ENCODE data around the gene FHL3. TPM values are rescaled to one million over a fixed set of nuclear protein-coding genes. Genes with fewer than 3 reads are reported as not detected.

FHL3 gene, protein sequence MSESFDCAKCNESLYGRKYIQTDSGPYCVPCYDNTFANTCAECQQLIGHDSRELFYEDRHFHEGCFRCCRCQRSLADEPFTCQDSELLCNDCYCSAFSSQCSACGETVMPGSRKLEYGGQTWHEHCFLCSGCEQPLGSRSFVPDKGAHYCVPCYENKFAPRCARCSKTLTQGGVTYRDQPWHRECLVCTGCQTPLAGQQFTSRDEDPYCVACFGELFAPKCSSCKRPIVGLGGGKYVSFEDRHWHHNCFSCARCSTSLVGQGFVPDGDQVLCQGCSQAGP
- total RNA-seq: 5.5 TPM

DNA sequence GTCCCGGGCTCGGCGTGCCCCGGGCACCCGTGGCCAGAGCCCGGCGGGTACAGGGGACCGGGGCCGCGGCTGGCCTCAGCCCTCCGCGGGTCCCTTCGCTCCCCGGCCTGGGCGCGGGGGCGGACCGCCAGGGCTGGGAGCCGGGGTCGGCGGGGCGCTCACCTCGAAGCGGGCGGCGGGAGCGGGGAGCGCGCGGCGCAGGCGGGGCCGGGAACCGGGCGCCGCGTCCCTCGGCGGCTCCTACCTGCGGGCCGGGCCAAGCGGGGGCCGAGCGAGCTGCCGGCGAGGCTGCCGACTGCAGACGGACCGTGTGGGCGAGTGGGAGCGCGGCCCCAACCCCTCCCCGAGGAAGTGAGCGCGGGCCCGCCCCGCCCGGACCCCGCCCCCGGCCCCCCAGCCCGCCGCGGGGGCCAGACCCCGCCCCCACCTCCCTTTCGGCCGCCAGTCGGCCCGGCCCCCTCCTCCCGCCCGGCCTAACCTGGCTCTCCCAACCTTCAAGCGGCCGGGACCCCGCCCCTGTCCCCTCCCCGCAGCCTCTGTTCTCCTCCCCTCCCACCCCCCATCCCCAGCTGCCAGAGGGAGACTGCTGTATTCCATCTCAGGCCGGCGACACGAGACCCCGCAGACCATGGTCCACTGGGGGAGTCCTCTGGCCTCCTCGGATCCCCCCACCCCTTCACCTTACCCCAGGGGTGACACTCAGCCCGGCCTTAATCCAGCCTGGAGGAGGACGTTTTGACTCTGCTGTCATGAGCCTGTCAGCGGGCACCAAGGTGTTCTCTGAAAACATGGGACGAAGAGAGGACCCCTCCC is at the start of gene FHL3:
Gene FHL3, minus strand, starts transcription at position 320 of the 813 bp plus-strand sequence. CDS start 6,102 bp downstream, outside the sequence.

DNA sequence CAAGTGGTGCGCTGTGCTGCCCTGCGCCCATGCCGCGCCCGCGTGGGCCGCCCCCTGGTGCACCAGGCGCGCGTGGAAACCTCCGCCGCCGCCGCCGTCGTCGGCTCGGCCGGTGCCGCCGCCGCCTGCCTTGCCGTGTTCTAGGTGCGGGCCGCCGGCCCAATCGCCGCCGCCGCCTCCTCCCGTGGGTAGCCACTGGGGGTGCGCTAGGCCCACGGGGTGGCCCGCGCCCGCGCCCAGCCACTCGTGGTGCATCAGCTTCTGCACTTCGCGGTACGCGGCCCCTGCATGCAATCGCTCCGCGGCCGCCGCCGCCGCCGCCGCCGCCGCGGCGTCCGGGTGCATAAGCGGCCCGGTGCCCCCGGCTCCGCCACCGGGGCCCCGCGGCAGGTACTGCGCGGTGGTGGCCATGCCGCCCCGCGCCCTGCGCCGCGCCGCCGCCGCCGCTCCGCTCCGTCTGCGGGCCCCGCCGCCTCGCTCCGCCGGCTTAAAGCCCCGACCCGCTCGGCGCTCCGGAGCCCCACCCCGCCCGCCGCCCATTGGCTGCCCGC is 41.1 kb upstream of the FHL3 start, which contains the start of gene POU3F1:
Gene POU3F1, minus strand, starts transcription at position 461 of the 551 bp plus-strand sequence. Its CDS starts 50 bp downstream, at position 411.

DNA sequence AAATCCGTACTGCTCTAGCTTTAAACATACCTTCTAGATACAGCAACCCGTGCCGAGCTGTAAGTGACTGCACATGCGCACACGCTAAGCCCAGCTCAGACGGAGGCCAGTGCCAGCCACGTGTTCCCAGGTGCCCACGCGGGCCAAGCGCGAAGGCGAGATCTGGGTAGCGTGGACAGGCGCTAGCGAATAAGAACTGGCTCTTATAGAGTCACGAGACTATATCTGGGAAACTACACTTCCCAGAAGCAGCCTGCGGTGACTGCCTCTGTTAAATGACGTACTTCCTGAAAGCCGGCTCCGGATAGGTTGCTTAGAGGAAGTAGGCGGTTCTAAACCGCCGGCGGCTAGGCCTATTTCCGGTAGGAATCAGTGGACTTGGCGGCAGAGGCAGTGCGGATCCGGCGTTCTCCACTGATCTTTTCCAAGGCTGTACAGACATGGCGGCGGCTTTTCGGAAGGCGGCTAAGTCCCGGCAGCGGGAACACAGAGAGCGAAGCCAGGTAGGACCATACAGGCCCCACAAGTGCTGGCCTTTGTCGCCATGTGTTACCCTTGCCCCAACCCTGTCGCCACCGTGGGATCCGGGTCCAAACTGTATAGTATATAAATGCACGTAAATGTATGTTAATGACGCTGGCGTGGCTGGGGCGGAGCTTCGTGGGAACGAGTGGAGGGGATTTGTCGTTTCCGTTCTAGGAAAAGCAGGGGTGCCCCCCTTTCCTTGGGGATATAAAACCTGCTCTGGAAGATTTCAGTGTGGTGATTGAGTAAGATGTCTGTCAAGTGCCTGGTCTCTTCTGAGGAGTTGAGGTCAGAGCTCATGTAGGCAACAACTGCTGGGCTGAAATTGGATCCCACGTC is 7.3 kb upstream of the FHL3 start, which contains the start of gene UTP11:
Gene UTP11, plus strand, starts transcription at position 372 of the 864 bp plus-strand sequence. Its CDS starts 69 bp downstream, at position 441.

Small RNA genes within 50 kb of the gene (small RNA-seq; reads per million reads assigned to genes)
- not detected for gene RF00017
- not detected for gene RNU6-510P

Other genes starting within 250 kb of the FHL3 start
- gene EPHA10, start 240.4 kb downstream of the FHL3 start, total RNA-seq: 21.0 TPM
- gene MANEAL, start 211.7 kb downstream of the FHL3 start, total RNA-seq: 41.5 TPM
- 25.1 TPM for gene C1orf122, start 197.7 kb downstream of the FHL3 start, total RNA-seq
- gene YRDC, start 197.3 kb downstream of the FHL3 start, total RNA-seq: 9.7 TPM
- gene MTF1, start 145.9 kb downstream of the FHL3 start, total RNA-seq: 4.2 TPM
- gene INPP5B, start 58.5 kb downstream of the FHL3 start, total RNA-seq: 14.5 TPM
- 59.1 TPM for gene SF3A3, start 15.5 kb downstream of the FHL3 start, total RNA-seq
- gene UTP11, start 7.2 kb upstream of the FHL3 start, total RNA-seq: 38.3 TPM
- gene POU3F1, start 41.3 kb upstream of the FHL3 start, total RNA-seq: 1.6 TPM

Data from diencephalon (tissue), 1 donor.